GM10266 (cell line): Measurements from ENCODE around the gene IFITM1.

Source experiments
- DNase-seq: peaks from one replicate; pipeline ENCODE4 v3.0.0; 2012; ENCODE audit errors: extremely low spot score
- TF ChIP-seq, protein P1 (sequence below): IDR thresholded peaks from 2 replicates; pipeline ENCODE4 v1.5.1; 2012; ENCODE audit warnings: mild to moderate bottlenecking, low read depth; ENCODE audit not compliant: control insufficient read depth, insufficient read depth; ENCODE audit errors: missing control alignments

Gene IFITM1

DNA sequence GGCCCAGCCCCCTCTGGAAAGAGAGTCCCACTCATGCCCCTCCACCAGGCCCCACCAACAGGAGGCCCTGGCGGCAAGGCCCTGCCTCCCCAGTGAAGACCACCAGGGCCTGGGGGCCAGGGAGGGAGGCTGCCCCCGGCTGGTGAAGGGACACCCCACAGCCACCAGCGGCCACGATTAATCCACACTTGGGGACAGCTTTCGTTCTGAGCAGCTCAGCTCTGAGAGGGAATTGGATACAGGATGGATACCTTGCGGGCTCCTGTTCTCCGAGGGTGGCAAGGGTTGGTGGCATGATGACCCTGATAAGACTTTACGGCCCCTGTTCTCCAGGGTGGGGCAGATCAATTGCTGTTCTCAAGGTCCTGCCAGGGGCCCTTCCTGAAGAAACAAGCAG is 42.5 kb upstream of the IFITM1 start:
- TF ChIP-seq, protein P1, sequence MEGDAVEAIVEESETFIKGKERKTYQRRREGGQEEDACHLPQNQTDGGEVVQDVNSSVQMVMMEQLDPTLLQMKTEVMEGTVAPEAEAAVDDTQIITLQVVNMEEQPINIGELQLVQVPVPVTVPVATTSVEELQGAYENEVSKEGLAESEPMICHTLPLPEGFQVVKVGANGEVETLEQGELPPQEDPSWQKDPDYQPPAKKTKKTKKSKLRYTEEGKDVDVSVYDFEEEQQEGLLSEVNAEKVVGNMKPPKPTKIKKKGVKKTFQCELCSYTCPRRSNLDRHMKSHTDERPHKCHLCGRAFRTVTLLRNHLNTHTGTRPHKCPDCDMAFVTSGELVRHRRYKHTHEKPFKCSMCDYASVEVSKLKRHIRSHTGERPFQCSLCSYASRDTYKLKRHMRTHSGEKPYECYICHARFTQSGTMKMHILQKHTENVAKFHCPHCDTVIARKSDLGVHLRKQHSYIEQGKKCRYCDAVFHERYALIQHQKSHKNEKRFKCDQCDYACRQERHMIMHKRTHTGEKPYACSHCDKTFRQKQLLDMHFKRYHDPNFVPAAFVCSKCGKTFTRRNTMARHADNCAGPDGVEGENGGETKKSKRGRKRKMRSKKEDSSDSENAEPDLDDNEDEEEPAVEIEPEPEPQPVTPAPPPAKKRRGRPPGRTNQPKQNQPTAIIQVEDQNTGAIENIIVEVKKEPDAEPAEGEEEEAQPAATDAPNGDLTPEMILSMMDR: no peak

DNA sequence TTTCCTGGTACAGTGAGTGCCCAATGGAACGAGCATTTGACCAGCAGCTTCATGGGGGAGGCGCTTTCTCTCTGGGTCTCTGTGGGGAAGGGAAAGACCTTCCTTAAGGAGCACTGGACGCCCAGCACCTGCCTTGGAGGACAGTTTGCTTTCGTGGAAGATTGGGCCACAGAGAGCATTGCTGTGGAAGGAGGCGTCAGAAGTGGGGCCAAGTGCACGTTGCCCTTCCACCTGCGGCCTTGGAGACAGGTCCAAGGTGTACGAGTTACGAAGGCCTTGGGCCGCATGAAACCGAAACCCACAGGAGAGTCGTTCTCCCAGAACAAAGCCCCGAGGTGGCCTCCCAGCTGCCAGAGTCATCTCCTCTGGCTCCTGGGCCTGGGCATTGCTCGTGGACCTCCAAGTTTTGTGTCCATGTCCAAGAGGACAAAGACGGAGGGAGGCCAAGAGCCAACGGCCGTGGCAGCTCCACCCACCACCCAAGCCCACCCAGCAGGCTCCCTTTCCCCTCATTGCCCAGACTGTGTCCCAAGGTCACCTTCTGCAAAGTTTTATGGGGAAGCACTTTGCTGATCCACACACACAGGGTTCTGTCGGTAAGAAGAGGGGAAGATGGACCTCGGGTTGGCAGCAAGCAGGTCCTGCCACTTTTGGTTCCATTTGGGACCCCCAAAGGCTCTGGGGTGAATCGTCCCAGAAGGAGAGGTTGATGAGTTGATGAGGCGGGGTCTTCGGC is 41.5 kb upstream of the IFITM1 start:
- no peak for DNase-seq
- TF ChIP-seq, protein P1: no peak

More for the DNA sequence above, 42.5 kb upstream of the IFITM1 start:
- DNase-seq: no peak

DNA sequence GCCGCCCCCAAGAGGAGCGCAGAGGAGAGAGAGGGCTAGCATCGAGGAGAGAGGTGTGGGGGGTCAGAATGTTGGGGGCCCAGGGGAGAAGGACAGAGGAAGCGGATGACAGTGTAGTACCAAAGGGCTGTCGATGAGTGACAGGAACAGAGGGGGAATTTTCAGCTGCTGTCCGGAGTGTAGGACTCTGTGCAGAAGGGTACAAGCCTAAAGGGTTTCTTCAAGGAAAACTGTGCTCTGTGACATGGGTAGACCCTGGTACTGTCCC is 41.0 kb upstream of the IFITM1 start:
- DNase-seq: no peak
- TF ChIP-seq, protein P1: no peak

DNA sequence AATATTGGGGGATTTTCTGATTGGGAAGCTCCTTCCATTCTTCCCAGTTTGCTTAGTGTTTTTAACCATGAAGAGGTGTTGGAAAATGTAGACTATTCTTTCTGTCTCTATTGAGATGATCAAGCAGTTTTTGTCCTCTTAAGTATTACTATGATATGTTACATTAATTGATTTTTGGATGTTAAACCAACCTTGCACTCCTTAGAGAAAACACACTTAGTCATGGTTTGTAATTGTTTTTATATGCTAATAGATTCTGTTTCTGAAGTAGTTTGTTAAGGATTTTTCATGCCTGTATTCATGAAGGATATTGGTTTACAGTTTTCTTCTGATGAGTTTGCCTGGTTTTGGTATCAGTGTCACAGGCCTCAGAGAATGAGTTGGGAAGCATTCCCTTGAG is 37.6 kb upstream of the IFITM1 start:
- TF ChIP-seq, protein P1: no peak
- DNase-seq: no peak

DNA sequence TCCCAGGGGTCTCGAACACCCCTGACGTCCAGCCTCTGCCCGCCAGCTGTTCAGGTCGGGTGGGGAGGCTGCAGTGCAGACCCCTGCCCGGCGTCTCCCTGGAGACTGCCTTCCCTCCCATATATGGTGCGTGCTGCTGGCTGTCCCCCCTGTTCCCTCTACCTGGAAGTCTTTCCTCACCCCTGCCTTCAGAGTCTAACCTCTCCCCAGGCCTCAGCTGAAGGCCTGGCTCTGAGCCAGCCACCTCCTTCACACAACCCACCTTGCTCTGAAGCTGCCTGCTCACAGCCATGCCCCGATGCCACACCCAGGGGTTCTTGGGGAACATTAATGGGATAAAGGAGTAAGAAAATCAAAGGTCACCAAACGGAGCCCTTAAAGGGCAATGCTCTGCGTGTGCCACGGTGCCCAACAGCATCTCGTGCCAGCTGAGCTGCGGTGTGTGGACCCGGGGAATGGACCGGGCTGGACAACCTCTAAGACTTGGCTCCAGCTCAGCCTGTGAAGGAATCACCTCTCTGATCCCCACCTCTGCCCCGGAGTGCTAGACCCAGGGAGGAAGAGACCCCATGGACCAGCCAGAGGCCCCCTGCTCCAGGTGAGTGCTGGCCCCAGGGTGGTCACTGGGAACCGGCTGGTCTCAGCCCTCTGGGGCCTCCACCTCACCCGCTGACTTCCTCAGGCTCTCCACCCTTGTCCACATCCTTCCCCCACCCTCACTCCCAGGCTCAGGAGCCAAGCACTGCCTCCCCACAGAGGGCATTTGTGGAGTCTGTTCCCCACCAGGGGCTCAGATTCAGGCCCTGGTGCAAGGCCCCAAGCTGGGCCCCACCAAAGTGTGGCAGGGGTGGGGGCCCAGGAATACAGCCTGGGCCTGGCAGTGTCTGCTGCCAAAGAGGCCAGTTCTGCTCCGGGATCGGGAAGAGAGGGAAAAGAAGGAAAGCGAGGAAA is 35.6 kb upstream of the IFITM1 start, which contains the start of gene NLRP6:
TSS of gene NLRP6 (plus strand) at position 407 of the 951 bp plus-strand sequence. CDS start at position 570, 163 bp downstream.
- peak; percentile 29 for DNase-seq
- TF ChIP-seq, protein P1: no peak

DNA sequence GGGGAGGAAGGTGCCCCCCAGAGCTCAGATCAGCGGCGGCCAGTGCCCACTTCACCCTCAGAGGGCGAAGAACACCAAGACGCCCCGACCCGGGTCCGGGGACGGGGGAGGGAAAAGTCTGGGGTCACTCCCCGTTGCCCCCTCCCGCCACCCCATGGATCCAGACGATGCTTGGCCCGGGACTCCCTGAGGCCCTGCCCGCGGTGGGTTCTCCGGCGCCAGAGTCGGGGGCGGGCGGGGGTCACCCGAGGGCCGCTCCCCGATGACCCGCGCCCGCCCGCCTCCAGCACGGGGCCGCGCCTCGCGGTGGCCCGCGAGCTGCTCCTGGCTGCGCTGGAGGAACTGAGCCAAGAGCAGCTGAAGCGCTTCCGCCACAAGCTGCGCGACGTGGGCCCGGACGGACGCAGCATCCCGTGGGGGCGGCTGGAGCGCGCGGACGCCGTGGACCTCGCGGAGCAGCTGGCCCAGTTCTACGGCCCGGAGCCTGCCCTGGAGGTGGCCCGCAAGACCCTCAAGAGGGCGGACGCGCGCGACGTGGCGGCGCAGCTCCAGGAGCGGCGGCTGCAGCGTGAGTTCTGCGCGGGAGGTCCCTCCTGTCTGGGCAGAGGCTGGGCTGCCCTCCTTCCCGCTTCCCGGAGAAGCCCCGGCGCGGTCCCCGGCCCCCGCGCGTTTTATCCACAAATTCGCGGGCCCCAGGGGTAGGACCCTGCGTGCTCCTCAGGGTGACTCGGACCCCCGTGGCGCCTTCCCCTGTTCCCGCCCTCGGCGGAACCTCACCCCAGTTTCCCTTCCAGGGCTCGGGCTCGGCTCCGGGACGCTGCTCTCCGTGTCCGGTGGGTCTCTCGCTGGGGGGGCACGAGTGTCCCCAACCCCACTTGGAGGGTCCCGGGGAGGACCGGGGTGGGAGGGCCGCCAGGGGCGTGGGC is 34.5 kb upstream of the IFITM1 start:
- DNase-seq: peak; percentile 44

More for the DNA sequence above, 34.5 kb upstream of the IFITM1 start:
- TF ChIP-seq, protein P1: no peak
